KMS-11 (cell line): ENCODE results near the gene PDCL3.

Source experiments
- H2AFZ ChIP-seq: fragments of 200-600 bp; sonication (generic); 2 replicates; pipeline ENCODE4 v1.6.1; 2016; ENCODE audit warnings: antibody characterized with exemption, mixed run types, low read depth
- H3K27ac ChIP-seq: fragments of 200-600 bp; sonication (generic); 2 replicates; pipeline ENCODE4 v1.6.1; 2016; ENCODE audit warnings: mild to moderate bottlenecking, mixed run types
- H3K27me3 ChIP-seq: fragments of 200-600 bp; sonication (generic); 2 replicates; pipeline ENCODE4 v1.6.1; 2017; ENCODE audit warnings: mild to moderate bottlenecking, low read depth, mixed run types, moderate library complexity; ENCODE audit not compliant: insufficient read depth
- H3K36me3 ChIP-seq: fragments of 200-600 bp; sonication (generic); 2 replicates; pipeline ENCODE4 v1.6.1; 2017; ENCODE audit warnings: mild to moderate bottlenecking, mixed run types; ENCODE audit not compliant: insufficient read depth
- H3K4me1 ChIP-seq: fragments of 200-600 bp; sonication (generic); 2 replicates; pipeline ENCODE4 v1.6.1; 2016; ENCODE audit warnings: mild to moderate bottlenecking, low read depth, mixed run types; ENCODE audit not compliant: poor library complexity, severe bottlenecking
- H3K4me2 ChIP-seq: fragments of 200-600 bp; sonication (generic); 2 replicates; pipeline ENCODE4 v1.7.0; 2016; ENCODE audit warnings: mild to moderate bottlenecking, mixed run types
- H3K4me3 ChIP-seq: fragments of 200-600 bp; sonication (generic); IDR thresholded peaks from 2 replicates; pipeline ENCODE4 v1.6.1; 2017; ENCODE audit warnings: low read depth, low read length, mixed read lengths; ENCODE audit not compliant: insufficient read depth
- H3K79me2 ChIP-seq: fragments of 200-600 bp; sonication (generic); 2 replicates; pipeline ENCODE4 v1.6.1; 2016; ENCODE audit warnings: low read depth, mixed run types; ENCODE audit not compliant: insufficient read depth
- H3K9ac ChIP-seq: fragments of 200-600 bp; sonication (generic); 2 replicates; pipeline ENCODE4 v1.6.1; 2016; ENCODE audit warnings: mild to moderate bottlenecking, mixed run types
- H4K20me1 ChIP-seq: fragments of 200-600 bp; sonication (generic); 2 replicates; pipeline ENCODE4 v1.6.1; 2016; ENCODE audit warnings: mild to moderate bottlenecking, mixed run types; ENCODE audit not compliant: insufficient read depth
- CTCF ChIP-seq: fragments of 200-600 bp; sonication (generic); conservative IDR thresholded peaks from 2 replicates; pipeline ENCODE4 v1.6.1; 2017; ENCODE audit warnings: low read depth, mild to moderate bottlenecking, antibody characterized with exemption, low read length, moderate library complexity, mixed read lengths

PDCL3 gene

GRCh38 chr2:100537918-100538317 lies 24.9 kb upstream of the PDCL3 start:
- H2AFZ ChIP-seq: no peak overlapping the region
- H3K4me1 ChIP-seq: no peaks in the 10 kb centered on the region
- no peak overlapping the region for H3K27ac ChIP-seq
- no peaks in the 10 kb centered on the region for H4K20me1 ChIP-seq
- no peaks in the 10 kb centered on the region for H3K27me3 ChIP-seq
- H3K9ac ChIP-seq: no peak overlapping the region
- H3K36me3 ChIP-seq: no peaks in the 10 kb centered on the region
- no peak for TF ChIP-seq CTCF
- H3K4me3 ChIP-seq: no peak overlapping the region
- no peak overlapping the region for H3K4me2 ChIP-seq
- H3K79me2 ChIP-seq: no peaks in the 10 kb centered on the region

GRCh38 chr2:100539221-100539620 lies 23.6 kb upstream of the PDCL3 start:
- H3K36me3 ChIP-seq: no peaks in the 10 kb centered on the region
- H3K4me3 ChIP-seq: no peak overlapping the region
- H3K9ac ChIP-seq: no peak overlapping the region
- H3K27me3 ChIP-seq: no peaks in the 10 kb centered on the region
- no peak overlapping the region for H3K4me2 ChIP-seq
- H3K4me1 ChIP-seq: no peaks in the 10 kb centered on the region
- no peak for TF ChIP-seq CTCF
- no peaks in the 10 kb centered on the region for H3K79me2 ChIP-seq
- H4K20me1 ChIP-seq: no peaks in the 10 kb centered on the region
- H2AFZ ChIP-seq: no peak overlapping the region
- H3K27ac ChIP-seq: no peak overlapping the region

GRCh38 chr2:100541404-100541803 lies 21.4 kb upstream of the PDCL3 start:
- Histone ChIP-seq H3K9ac (no peak overlapping the region), H3K4me1 (no peaks in the 10 kb centered on the region), H3K36me3 (no peaks in the 10 kb centered on the region), H3K4me2 (no peak overlapping the region), H3K27ac (no peak overlapping the region), H3K27me3 (no peaks in the 10 kb centered on the region), H4K20me1 (no peaks in the 10 kb centered on the region), H3K79me2 (no peaks in the 10 kb centered on the region), H2AFZ (no peak overlapping the region), H3K4me3 (no peak overlapping the region)
- no peak for TF ChIP-seq CTCF

GRCh38 chr2:100542418-100542817 lies 20.4 kb upstream of the PDCL3 start:
- Histone ChIP-seq H2AFZ (no peak overlapping the region), H3K4me2 (no peak overlapping the region), H3K9ac (no peak overlapping the region), H3K4me3 (no peak overlapping the region), H3K4me1 (no peaks in the 10 kb centered on the region), H3K79me2 (no peaks in the 10 kb centered on the region), H3K27ac (no peak overlapping the region), H3K36me3 (no peaks in the 10 kb centered on the region), H3K27me3 (no peaks in the 10 kb centered on the region), H4K20me1 (no peaks in the 10 kb centered on the region)
- no peak for TF ChIP-seq CTCF
